Measurements from ENCODE around the gene ERV3-1. TPM values are rescaled to one million over a fixed set of nuclear protein-coding genes. Genes with fewer than 3 reads are reported as not detected.

Gene ERV3-1
- total RNA-seq, 6 experiments from 2014 or later = 2.4 to 3.5 (median 3.0) TPM

Other genes starting within 250 kb of the ERV3-1 start
- 1 to 10 TPM; 2.3 to 3.1 (median 2.6) TPM for gene ZNF138, start 212.3 kb downstream of the ERV3-1 start, total RNA-seq (2021; fragmentation: NEBNext Ultra II Directional; extraction: Animal tissue kit (Norgen Biotek cat#: 25700))
- 1 to 10 TPM; 1.2 to 2.5 (median 2.0) TPM for gene ZNF273, start 103.4 kb downstream of the ERV3-1 start, total RNA-seq (2021; fragmentation: NEBNext Ultra II Directional; extraction: Animal tissue kit (Norgen Biotek cat#: 25700))
- gene ZNF117, start 15.7 kb downstream of the ERV3-1 start, total RNA-seq (2021; fragmentation: NEBNext Ultra II Directional; extraction: Animal tissue kit (Norgen Biotek cat#: 25700)) = 1 to 10 TPM in 5 of 6 experiments, under 1 TPM in 1; 0.63 to 1.7 (median 1.3) TPM

Data from HFFc6 (cell line).